Measurements from ENCODE around the gene MARCHF7. TPM values are rescaled to one million over a fixed set of nuclear protein-coding genes. Genes with fewer than 3 reads are reported as not detected.

Gene MARCHF7
- total RNA-seq, 1 donor from 2014 or later = 88.8 TPM

DNA sequence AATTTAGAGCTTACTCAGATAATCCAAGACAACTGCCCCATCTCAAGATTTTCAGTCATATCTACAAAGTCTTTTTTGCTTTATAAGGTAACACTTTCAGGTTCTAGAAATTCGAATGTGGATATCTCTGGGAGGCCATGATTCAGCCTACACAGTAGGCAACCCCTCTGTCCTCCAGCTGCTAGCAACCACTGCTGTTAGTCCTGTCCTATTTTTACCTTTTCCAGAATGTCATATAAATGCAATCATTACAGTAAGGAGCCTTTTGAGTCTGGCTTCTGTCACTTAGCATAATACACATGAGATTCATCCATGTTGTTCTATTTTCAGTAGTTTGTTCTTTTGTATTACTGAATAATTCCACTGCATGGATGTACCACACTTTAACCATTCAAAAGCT is 28.5 kb upstream of the MARCHF7 start:
- Mint-ChIP-seq H3K4me3 (ENCODE audit: unreplicated experiment) (no peak overlapping the region), H3K36me3 (ENCODE audit: unreplicated experiment) (no peaks in the 10 kb centered on the region), H3K27ac (ENCODE audit: unreplicated experiment) (no peak overlapping the region), H3K4me1 (ENCODE audit: low read depth, unreplicated experiment) (no peaks in the 10 kb centered on the region), H3K9me3 (ENCODE audit: unreplicated experiment) (no peaks in the 10 kb centered on the region), H3K27me3 (ENCODE audit: unreplicated experiment) (no peaks in the 10 kb centered on the region)
- TF ChIP-seq, protein P1, sequence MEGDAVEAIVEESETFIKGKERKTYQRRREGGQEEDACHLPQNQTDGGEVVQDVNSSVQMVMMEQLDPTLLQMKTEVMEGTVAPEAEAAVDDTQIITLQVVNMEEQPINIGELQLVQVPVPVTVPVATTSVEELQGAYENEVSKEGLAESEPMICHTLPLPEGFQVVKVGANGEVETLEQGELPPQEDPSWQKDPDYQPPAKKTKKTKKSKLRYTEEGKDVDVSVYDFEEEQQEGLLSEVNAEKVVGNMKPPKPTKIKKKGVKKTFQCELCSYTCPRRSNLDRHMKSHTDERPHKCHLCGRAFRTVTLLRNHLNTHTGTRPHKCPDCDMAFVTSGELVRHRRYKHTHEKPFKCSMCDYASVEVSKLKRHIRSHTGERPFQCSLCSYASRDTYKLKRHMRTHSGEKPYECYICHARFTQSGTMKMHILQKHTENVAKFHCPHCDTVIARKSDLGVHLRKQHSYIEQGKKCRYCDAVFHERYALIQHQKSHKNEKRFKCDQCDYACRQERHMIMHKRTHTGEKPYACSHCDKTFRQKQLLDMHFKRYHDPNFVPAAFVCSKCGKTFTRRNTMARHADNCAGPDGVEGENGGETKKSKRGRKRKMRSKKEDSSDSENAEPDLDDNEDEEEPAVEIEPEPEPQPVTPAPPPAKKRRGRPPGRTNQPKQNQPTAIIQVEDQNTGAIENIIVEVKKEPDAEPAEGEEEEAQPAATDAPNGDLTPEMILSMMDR (IDR thresholded peaks at IDR 0.05; ENCODE audit: partially characterized antibody, unreplicated experiment) = no peak
- DNase-seq = no peak

DNA sequence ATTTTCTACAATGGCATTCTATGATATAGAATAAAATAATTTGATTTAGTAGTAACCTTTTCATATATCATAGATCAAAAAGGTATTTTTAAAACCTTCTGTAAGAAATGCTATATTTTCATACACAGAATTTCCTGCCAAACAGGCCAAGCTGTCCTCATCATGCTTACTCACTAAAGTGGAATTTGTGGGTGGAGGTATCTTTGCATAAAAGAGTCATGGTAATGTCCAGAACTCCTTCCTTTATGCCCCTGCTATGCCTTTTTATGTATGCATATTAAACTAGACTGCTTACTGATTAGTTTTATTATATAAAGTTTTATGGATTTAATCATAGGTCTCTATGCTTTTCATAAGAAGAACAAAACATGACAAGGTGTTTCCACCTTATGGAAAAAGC is 27.5 kb upstream of the MARCHF7 start:
- H3K9me3 Mint-ChIP-seq (ENCODE audit: unreplicated experiment) = no peaks in the 10 kb centered on the region
- H3K36me3 Mint-ChIP-seq (ENCODE audit: unreplicated experiment) = no peaks in the 10 kb centered on the region
- H3K27ac Mint-ChIP-seq (ENCODE audit: unreplicated experiment) = no peak overlapping the region
- H3K4me3 Mint-ChIP-seq (ENCODE audit: unreplicated experiment) = no peak overlapping the region
- no peaks in the 10 kb centered on the region for H3K4me1 Mint-ChIP-seq (ENCODE audit: low read depth, unreplicated experiment)
- no peaks in the 10 kb centered on the region for H3K27me3 Mint-ChIP-seq (ENCODE audit: unreplicated experiment)
- no peak for DNase-seq
- TF ChIP-seq, protein P1 (IDR thresholded peaks at IDR 0.05; ENCODE audit: partially characterized antibody, unreplicated experiment) = no peak

DNA sequence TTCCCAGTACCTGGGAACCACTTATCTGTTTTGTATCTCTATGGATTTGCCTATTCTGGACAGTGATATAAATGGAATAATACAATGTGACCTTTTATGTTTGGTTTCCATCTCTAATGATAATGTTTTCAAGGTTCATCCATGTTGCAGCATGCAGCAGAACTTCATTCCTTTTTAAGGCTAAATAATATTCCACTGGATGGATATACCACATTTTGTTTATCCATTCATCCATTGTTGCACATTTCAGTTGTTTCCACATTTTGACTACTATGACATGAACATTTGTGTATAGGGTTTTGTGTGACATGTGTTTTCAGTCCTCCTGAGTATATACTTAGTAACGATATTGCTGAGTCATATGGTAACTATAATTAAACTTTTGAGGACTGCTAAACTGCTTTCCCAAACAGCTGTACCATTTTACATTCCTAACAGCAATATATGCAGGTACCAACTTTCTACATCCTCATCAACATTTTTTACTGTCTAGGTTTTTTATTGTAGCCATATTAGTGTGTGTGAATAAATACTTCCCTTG is 17.7 kb upstream of the MARCHF7 start:
- TF ChIP-seq, protein P1 (IDR thresholded peaks at IDR 0.05; ENCODE audit: partially characterized antibody, unreplicated experiment) = no peak
- Mint-ChIP-seq H3K9me3 (ENCODE audit: unreplicated experiment) (no peaks in the 10 kb centered on the region), H3K4me3 (ENCODE audit: unreplicated experiment) (no peak overlapping the region), H3K27me3 (ENCODE audit: unreplicated experiment) (no peaks in the 10 kb centered on the region), H3K27ac (ENCODE audit: unreplicated experiment) (no peak overlapping the region), H3K36me3 (ENCODE audit: unreplicated experiment) (no peaks in the 10 kb centered on the region), H3K4me1 (ENCODE audit: low read depth, unreplicated experiment) (no peaks in the 10 kb centered on the region)
- DNase-seq = no peak

DNA sequence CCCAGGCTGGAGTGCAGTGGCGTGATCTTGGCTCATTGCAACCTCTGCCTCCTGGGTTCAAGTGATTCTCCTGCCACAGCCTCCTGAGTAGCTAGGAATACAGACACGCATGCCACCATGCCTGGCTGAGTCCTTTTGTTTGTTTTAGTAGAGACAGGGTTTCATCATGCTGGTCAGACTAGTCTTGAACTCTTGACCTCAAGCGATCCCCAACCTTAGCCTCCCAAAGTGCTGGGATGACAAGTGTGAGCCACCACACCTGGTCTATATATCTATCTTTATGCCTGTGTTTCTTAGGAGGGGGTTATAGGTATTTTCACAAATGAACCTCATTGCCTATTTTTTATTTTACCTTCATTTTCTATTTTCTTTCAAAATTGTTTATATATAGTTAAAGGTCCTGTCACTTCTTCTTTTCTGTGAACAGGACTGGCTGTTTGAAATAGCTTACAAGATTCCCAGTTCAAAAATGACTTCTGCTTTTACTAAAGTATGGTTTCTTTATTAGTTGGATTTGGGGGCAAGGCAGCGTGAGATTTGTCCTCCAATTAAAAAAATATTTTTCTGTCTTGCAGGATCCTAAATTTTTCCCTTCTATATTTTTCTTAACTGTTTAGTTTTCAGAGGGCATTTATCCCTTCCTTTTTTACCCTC is 16.4 kb upstream of the MARCHF7 start:
- DNase-seq = no peak
- TF ChIP-seq, protein P1 (IDR thresholded peaks at IDR 0.05; ENCODE audit: partially characterized antibody, unreplicated experiment) = no peak
- no peak overlapping the region for H3K4me3 Mint-ChIP-seq (ENCODE audit: unreplicated experiment)
- H3K27ac Mint-ChIP-seq (ENCODE audit: unreplicated experiment) = no peak overlapping the region
- H3K27me3 Mint-ChIP-seq (ENCODE audit: unreplicated experiment) = no peaks in the 10 kb centered on the region
- no peaks in the 10 kb centered on the region for H3K4me1 Mint-ChIP-seq (ENCODE audit: low read depth, unreplicated experiment)
- no peaks in the 10 kb centered on the region for H3K36me3 Mint-ChIP-seq (ENCODE audit: unreplicated experiment)
- H3K9me3 Mint-ChIP-seq (ENCODE audit: unreplicated experiment) = no peaks in the 10 kb centered on the region

DNA sequence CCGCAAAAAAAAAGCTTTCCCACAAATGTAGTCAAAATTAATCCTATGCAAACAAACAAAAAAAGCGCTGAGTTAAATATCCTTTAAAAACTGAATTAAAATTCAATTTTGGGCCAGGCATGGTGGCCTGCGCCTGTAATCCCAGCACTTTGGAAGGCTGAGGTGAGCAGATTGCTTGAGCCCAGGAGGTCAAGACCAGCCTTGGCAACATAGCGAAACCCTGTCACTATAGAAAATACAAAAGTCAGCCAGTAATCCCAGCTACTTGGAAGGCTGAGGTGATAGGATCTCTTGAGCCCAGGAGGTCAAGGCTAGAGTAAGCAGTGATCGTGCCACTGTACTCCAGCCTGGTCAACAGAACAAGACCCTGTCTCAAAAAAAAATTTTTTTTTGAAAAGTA is 8.8 kb upstream of the MARCHF7 start:
- Mint-ChIP-seq H3K36me3 (ENCODE audit: unreplicated experiment) (no peaks in the 10 kb centered on the region), H3K4me1 (ENCODE audit: low read depth, unreplicated experiment) (no peaks in the 10 kb centered on the region), H3K4me3 (ENCODE audit: unreplicated experiment) (no peak overlapping the region), H3K9me3 (ENCODE audit: unreplicated experiment) (no peaks in the 10 kb centered on the region), H3K27ac (ENCODE audit: unreplicated experiment) (no peak overlapping the region), H3K27me3 (ENCODE audit: unreplicated experiment) (no peaks in the 10 kb centered on the region)
- TF ChIP-seq, protein P1 (IDR thresholded peaks at IDR 0.05; ENCODE audit: partially characterized antibody, unreplicated experiment) = no peak
- no peak for DNase-seq
